A549 (cell line): Measurements from ENCODE around the gene FBLN1. TPM values are rescaled to one million over a fixed set of nuclear protein-coding genes. Genes with fewer than 3 reads are reported as not detected.
A peak's percentile ranks its signal among the peaks of the same experiment; 100 is the strongest.

Source experiments
- ATAC-seq, 2 experiments: fragments of 200-7000 bp in 1 of 2; fragments of >200 bp in 1 of 2; cut with Nextera tagmentation in 1 of 2; cut with Tn5 transposase in 1 of 2; 3 replicates each; pipeline versions ENCODE4 v1.8.0 to v1.9.1; 2018 to 2020; ENCODE audit warnings: mild to moderate bottlenecking in 1 of 2, moderate library complexity in 1 of 2
- CTCF ChIA-PET: fragments of 300-600 bp; sonication (Branson Sonifier 250); formaldehyde crosslinking; extraction: SDS; loops from one replicate; lab custom pipeline; 2021; ENCODE audit warnings: antibody characterized with exemption, inconsistent platforms; lab: Yijun Ruan, JAX
- POLR2A ChIA-PET: fragments of 350-600 bp; formaldehyde crosslinking; extraction: SDS; loops from one replicate; lab custom pipeline; 2021; ENCODE audit warnings: antibody characterized with exemption, inconsistent platforms; lab: Yijun Ruan, JAX
- DNase-seq, 2 experiments: peaks; one replicate each; pipeline versions ENCODE4 v3.0.0 to v3.0.0-alpha.2; 2011 to 2016; ENCODE audit warnings: low read depth in 1 of 2, low spot score in 1 of 2
- FAIRE-seq: peaks from 2 replicates; lab custom pipeline; 2011; peaks lifted over from hg19 to GRCh38; lab: Jason Lieb, UNC
- H3K27ac ChIP-seq, 2 experiments: fragments of >200 bp; sonication (Bioruptor Twin); formaldehyde crosslinking; 3 replicates each; pipeline ENCODE4 v1.5.1; 2016 to 2017
- H3K4me1 ChIP-seq: fragments of >200 bp; sonication (Bioruptor Twin); formaldehyde crosslinking; 3 replicates; pipeline ENCODE4 v1.6.1; 2016
- H3K4me2 ChIP-seq: fragments of >200 bp; sonication (Bioruptor Twin); formaldehyde crosslinking; 3 replicates; pipeline ENCODE4 v1.6.1; 2016
- H3K4me3 ChIP-seq: fragments of >200 bp; sonication (Bioruptor Twin); formaldehyde crosslinking; 3 replicates; pipeline ENCODE4 v1.5.1; 2016
- H3K9me3 ChIP-seq: fragments of >200 bp; sonication (Bioruptor Twin); formaldehyde crosslinking; 3 replicates; pipeline ENCODE4 v1.6.1; 2016
- BHLHE40 ChIP-seq: IDR thresholded peaks from 2 replicates; pipeline ENCODE4 v1.6.1; 2012; ENCODE audit warnings: low read depth, low read length, inconsistent platforms
- CBX2 ChIP-seq: fragments of 200-600 bp; sonication (generic); IDR thresholded peaks from 2 replicates; pipeline ENCODE4 v1.6.1; 2016; ENCODE audit warnings: low read depth, mild to moderate bottlenecking, borderline replicate concordance
- CEBPB ChIP-seq, 2 experiments: fragments of >200 bp in 1 of 2; sonication (Bioruptor Twin) in 1 of 2; formaldehyde crosslinking in 1 of 2; IDR thresholded peaks; 2 replicates each; pipeline ENCODE4 v1.6.1; 2012 to 2016
- EHF ChIP-seq: fragments of 250-450 bp; sonication (Bioruptor Pico); IDR thresholded peaks from 2 replicates; pipeline ENCODE4 v1.5.0; 2020; ENCODE audit warnings: mild to moderate bottlenecking
- ESRRA ChIP-seq: fragments of 150-350 bp; IDR thresholded peaks from 2 replicates; pipeline ENCODE4 v1.6.1; 2014; ENCODE audit warnings: mild to moderate bottlenecking, low read length, borderline replicate concordance
- FOSB ChIP-seq: fragments of 250-450 bp; sonication (Bioruptor Pico); IDR thresholded peaks from 2 replicates; pipeline ENCODE4 v1.5.0; 2020; ENCODE audit warnings: mild to moderate bottlenecking, moderate library complexity
- FOSL2 ChIP-seq, 2 experiments: fragments of 450-650 bp in 1 of 2; fragments of >200 bp in 1 of 2; sonication (Bioruptor Twin) in 1 of 2; formaldehyde crosslinking; IDR thresholded peaks; 2 replicates each; pipeline versions ENCODE4 v1.5.0 to v1.6.1; 2016 to 2020; ENCODE audit warnings: mild to moderate bottlenecking in 1 of 2, moderate library complexity in 1 of 2
- HOXA7 ChIP-seq: fragments of 250-450 bp; sonication (Bioruptor Pico); IDR thresholded peaks from 2 replicates; pipeline ENCODE4 v1.5.0; 2020; ENCODE audit warnings: mild to moderate bottlenecking, moderate library complexity
- MAFK ChIP-seq: fragments of 450-650 bp; IDR thresholded peaks from 2 replicates; pipeline ENCODE4 v1.6.1; 2014; ENCODE audit not compliant: partially characterized antibody
- MAZ ChIP-seq: fragments of 150-350 bp; IDR thresholded peaks from 2 replicates; pipeline ENCODE4 v1.6.1; 2014; ENCODE audit warnings: antibody characterized with exemption, low read depth, low read length, borderline replicate concordance
- MYC ChIP-seq: IDR thresholded peaks from 2 replicates; pipeline ENCODE4 v1.6.1; 2012; ENCODE audit warnings: mild to moderate bottlenecking, inconsistent platforms, low read length, improper control_type of control experiment, borderline replicate concordance
- NFE2L2 ChIP-seq: fragments of 150-350 bp; conservative IDR thresholded peaks from 2 replicates; pipeline ENCODE4 v1.6.1; 2014; ENCODE audit warnings: low read length
- RARB ChIP-seq: fragments of 250-450 bp; sonication (Bioruptor Pico); IDR thresholded peaks from 2 replicates; pipeline ENCODE4 v1.8.0; 2021; ENCODE audit warnings: mild to moderate bottlenecking, moderate library complexity
- RNF2 ChIP-seq: fragments of 200-600 bp; sonication (generic); IDR thresholded peaks from 2 replicates; pipeline ENCODE4 v1.6.1; 2016; ENCODE audit warnings: low read depth, mild to moderate bottlenecking, antibody characterized with exemption, moderate library complexity, borderline replicate concordance
- SREBF2 ChIP-seq: fragments of 450-650 bp; IDR thresholded peaks from 2 replicates; pipeline ENCODE4 v1.6.1; 2014; ENCODE audit warnings: mild to moderate bottlenecking, moderate library complexity
- TFCP2L1 ChIP-seq: fragments of 250-450 bp; sonication (Bioruptor Pico); IDR thresholded peaks from 2 replicates; pipeline ENCODE4 v1.5.0; 2021; ENCODE audit warnings: mild to moderate bottlenecking
- ZFP36 ChIP-seq: fragments of 450-650 bp; IDR thresholded peaks from 2 replicates; pipeline ENCODE4 v1.6.1; 2014; ENCODE audit warnings: borderline replicate concordance; ENCODE audit not compliant: partially characterized antibody
- WGBS: methylation state at CpG from one replicate; pipeline ENCODE4 v1.1.6; 2017; ENCODE audit errors: missing lambda C conversion rate; 5-methylcytosine and 5-hydroxymethylcytosine counted together
- polyA plus RNA-seq, 4 experiments: library from polyadenylated mRNA; depleted of rRNA in 3 of 4; stranded (reverse); fragments of >200 nt; fragmentation: RNase III in 1 of 4; extraction: RNeasy Plus Mini Kit Qiagen cat#74134 plus additional on column Dnase treatment in 1 of 4; gene quantifications; 2 replicates in 3 of 4; 3 replicates in 1 of 4; pipeline ENCODE4 v1.2.3, GENCODE V29; 2011 to 2017
- TF ChIP-seq, protein P1 (sequence below): fragments of 250-450 bp; sonication (Bioruptor Pico); IDR thresholded peaks from 2 replicates; pipeline ENCODE4 v1.5.0; 2021; ENCODE audit warnings: mild to moderate bottlenecking, moderate library complexity, borderline replicate concordance
- TF ChIP-seq, protein P2 (sequence below): fragments of >200 bp; sonication (Bioruptor Twin); formaldehyde crosslinking; IDR thresholded peaks from 3 replicates; pipeline ENCODE4 v1.5.1; 2016
- TF ChIP-seq, protein P3 (sequence below): IDR thresholded peaks from 2 replicates; pipeline ENCODE4 v1.6.1; 2012

FBLN1 gene
- polyA plus RNA-seq, 2 of the 4 experiments (the other 2 are of a cell fraction), result 18.2 to 32.7 TPM

DNA sequence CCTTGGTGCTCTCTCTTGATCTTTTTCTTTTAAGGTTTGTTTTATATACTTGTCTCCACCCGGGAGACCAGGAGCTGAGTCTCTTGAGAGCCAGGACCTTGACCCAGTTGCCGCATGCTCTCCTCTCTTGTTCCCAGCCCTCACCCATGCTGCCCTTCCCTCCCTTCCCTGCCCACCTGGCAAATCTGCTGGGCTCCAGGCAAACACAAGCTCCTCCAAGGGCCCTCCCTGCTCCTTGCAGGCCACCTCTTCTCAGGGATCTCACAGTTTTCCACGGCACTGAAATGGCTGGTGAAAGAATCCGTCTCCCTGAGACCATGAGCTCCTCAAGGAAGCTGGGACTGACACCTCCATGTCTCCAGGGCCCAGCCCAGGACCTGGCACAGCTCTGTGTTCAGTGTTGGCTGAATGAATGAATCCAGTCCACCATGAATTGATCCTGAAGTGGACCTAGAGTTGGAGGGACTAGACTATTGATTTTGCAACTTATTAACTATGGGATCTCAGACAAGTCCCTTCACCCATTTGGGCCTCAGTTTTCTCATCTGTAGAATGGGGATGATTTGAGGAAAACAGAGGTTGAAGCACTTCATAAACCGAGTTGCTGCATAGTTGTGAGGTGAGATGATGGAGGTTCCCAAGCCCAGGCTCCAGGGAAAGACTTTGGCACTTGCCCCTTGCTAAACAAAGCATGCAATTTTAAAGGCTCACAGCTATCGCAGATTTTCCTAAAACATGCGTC, 25.1 kb upstream of the FBLN1 start:
- Histone ChIP-seq H3K4me2 (0 out of 3 replicates have a peak overlapping the region, but pooled peaks have one; percentile 36), H3K27ac (peak overlapping the region; percentile 36 to 67; a peak in 4 of 6 replicates), H3K4me1 (peaks cover 19% of the 10 kb centered on the region), H3K9me3 (no peaks in the 10 kb centered on the region), H3K4me3 (no peak overlapping the region)
- no peak for FAIRE-seq
- POLR2A ChIA-PET, result no interaction called here
- 89% methylated on average over 5 of the region's 7 CpGs for WGBS
- TF ChIP-seq HOXA7 (no peak), EHF (CRISPR knock-in tag) (no peak), ZFP36 (no peak), MAZ (no peak), CBX2 (no peak), MYC (no peak), ESRRA (no peak), MAFK (no peak), TFCP2L1 (no peak), NFE2L2 (no peak), FOSB (CRISPR knock-in tag) (no peak), SREBF2 (no peak), RNF2 (no peak), FOSL2 (IDR thresholded peaks at IDR 0.05) (no peak), FOSL2 (CRISPR knock-in tag; IDR thresholded peaks at IDR 0.05) (no peak), BHLHE40 (no peak)
- TF ChIP-seq, protein P1, sequence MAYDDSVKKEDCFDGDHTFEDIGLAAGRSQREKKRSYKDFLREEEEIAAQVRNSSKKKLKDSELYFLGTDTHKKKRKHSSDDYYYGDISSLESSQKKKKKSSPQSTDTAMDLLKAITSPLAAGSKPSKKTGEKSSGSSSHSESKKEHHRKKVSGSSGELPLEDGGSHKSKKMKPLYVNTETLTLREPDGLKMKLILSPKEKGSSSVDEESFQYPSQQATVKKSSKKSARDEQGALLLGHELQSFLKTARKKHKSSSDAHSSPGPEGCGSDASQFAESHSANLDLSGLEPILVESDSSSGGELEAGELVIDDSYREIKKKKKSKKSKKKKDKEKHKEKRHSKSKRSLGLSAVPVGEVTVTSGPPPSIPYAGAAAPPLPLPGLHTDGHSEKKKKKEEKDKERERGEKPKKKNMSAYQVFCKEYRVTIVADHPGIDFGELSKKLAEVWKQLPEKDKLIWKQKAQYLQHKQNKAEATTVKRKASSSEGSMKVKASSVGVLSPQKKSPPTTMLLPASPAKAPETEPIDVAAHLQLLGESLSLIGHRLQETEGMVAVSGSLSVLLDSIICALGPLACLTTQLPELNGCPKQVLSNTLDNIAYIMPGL, result no peak
- TF ChIP-seq, protein P2, sequence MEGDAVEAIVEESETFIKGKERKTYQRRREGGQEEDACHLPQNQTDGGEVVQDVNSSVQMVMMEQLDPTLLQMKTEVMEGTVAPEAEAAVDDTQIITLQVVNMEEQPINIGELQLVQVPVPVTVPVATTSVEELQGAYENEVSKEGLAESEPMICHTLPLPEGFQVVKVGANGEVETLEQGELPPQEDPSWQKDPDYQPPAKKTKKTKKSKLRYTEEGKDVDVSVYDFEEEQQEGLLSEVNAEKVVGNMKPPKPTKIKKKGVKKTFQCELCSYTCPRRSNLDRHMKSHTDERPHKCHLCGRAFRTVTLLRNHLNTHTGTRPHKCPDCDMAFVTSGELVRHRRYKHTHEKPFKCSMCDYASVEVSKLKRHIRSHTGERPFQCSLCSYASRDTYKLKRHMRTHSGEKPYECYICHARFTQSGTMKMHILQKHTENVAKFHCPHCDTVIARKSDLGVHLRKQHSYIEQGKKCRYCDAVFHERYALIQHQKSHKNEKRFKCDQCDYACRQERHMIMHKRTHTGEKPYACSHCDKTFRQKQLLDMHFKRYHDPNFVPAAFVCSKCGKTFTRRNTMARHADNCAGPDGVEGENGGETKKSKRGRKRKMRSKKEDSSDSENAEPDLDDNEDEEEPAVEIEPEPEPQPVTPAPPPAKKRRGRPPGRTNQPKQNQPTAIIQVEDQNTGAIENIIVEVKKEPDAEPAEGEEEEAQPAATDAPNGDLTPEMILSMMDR, result no peak
- DNase-seq, result no peak
- CTCF ChIA-PET, result interaction anchor here (1.3 kb wide), 1 partner anchor 10 kb away, joined by 6 read pairs; no protein-coding TSS in a partner anchor
- ATAC-seq, result peak in 1 of 2 experiments; percentile 24; a peak in 1 of 6 replicates

DNA sequence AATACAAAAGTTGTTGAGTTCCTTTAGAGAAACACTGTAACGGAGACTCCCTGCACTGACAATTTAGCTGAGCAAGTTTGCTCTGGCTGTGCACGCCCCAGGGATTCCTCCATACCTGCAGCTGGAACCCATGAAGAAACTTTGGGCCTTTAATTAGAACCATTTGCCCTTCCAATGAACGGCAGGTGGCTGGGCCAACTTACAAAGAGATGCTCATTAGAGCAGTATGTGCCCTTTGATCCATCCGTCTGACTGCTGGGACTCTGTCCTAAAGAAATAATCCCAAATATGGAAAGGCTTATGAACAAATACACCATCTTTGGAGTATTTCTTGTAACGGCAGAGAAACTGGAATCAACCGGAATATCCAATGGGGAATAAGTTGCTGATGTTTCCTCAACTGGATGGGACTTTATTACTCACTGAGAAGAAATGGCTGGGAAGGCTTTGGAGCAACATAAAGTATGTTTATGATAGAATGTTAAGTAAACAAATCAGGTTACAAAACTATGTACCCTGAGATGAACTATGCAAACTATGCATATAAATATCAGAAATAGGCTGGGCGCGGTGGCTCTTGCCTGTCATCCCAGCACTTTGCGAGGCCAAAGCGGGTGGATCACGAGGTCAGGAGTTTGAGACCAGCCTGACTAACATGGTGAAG, 24.4 kb upstream of the FBLN1 start:
- H3K27ac ChIP-seq, result peak overlapping the region; percentile 36 to 70; a peak in 5 of 6 replicates
- ATAC-seq (peak; percentile 78 to 92; a peak in 5 of 6 replicates), FAIRE-seq (no peak), DNase-seq (peak; percentile 55 to 84)
- no peaks in the 10 kb centered on the region for H3K9me3 ChIP-seq
- peaks cover 19% of the 10 kb centered on the region for H3K4me1 ChIP-seq
- TF ChIP-seq CEBPB (IDR thresholded peaks at IDR 0.05), result peak in 1 of 2 experiments; percentile 60; a peak in 1 of 4 replicates
- TF ChIP-seq, protein P3, sequence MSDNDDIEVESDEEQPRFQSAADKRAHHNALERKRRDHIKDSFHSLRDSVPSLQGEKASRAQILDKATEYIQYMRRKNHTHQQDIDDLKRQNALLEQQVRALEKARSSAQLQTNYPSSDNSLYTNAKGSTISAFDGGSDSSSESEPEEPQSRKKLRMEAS, result peak; percentile 32; the same call in 1 of the 2 replicates
- TF ChIP-seq FOSL2 (IDR thresholded peaks at IDR 0.05), result no peak
- TF ChIP-seq FOSL2 (CRISPR knock-in tag; IDR thresholded peaks at IDR 0.05), result peak; percentile 54
- TF ChIP-seq CBX2, result no peak
- TF ChIP-seq RARB, result no peak
- peak overlapping the region; percentile 36 for H3K4me2 ChIP-seq
- POLR2A ChIA-PET, result no interaction called here
- CTCF ChIA-PET, result no interaction called here
- H3K4me3 ChIP-seq, result no peak overlapping the region
- WGBS, result 29% methylated on average over 11 of the region's 11 CpGs
